Subcutaneous adipose tissue (tissue), 4 donors: ENCODE measurements around the gene SGCE. TPM values are rescaled to one million over a fixed set of nuclear protein-coding genes. Genes with fewer than 3 reads are reported as not detected.

ENCODE experiments used
- total RNA-seq, 4 donors: library from RNA; depleted of rRNA; stranded (reverse); fragments of >200 nt; gene quantifications; one replicate each; pipeline ENCODE4 v1.1.0, GENCODE V29; 2016
- TF ChIP-seq, protein P1 (sequence below): fragments of 450-650 bp; IDR thresholded peaks from one replicate; pipeline ENCODE4 v1.5.1; 2016; ENCODE audit warnings: low read depth, mild to moderate bottlenecking, control low read depth, antibody characterized with exemption, moderate library complexity

Gene SGCE
- total RNA-seq, 4 donors from 2014 or later, result 59.3 to 123 (median 108) TPM

DNA sequence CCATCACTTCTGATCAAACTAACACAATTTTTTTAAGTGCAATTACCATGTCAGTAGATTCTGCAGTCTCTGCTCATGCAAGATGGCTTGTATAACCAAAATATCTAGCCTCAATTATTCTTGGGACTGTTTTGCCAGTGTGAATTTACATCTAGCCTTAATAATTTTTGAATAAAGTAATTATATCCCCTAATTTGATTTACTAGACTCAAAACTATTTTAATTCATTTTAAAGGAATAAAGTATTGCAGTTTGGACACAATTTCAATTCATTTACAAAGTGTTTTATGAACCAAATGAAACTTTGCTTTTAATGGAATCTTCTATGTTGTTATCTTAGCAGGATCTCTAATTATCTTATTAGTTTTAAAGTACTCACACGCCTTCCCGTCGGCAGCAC is 55.7 kb downstream of the SGCE start:
- TF ChIP-seq, protein P1, sequence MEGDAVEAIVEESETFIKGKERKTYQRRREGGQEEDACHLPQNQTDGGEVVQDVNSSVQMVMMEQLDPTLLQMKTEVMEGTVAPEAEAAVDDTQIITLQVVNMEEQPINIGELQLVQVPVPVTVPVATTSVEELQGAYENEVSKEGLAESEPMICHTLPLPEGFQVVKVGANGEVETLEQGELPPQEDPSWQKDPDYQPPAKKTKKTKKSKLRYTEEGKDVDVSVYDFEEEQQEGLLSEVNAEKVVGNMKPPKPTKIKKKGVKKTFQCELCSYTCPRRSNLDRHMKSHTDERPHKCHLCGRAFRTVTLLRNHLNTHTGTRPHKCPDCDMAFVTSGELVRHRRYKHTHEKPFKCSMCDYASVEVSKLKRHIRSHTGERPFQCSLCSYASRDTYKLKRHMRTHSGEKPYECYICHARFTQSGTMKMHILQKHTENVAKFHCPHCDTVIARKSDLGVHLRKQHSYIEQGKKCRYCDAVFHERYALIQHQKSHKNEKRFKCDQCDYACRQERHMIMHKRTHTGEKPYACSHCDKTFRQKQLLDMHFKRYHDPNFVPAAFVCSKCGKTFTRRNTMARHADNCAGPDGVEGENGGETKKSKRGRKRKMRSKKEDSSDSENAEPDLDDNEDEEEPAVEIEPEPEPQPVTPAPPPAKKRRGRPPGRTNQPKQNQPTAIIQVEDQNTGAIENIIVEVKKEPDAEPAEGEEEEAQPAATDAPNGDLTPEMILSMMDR, result no peak

DNA sequence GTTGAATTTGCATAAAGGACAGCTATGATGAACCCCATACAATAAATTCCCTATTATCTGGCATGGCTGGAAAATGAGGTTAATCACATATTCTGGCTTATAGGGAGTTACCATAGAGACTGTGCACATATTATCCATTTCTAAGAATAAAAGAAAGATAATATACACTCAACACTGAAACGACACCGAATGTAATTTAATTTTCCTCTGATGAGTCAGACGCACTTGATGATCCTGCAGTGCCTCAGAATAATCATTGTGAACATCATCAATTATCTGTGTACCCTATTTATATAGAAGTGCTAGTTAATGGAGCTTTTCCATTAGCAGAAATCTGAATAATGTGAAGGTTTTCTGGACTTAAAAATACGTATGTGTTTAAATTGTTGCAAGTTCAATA is 60.2 kb downstream of the SGCE start:
- TF ChIP-seq, protein P1, result no peak

DNA sequence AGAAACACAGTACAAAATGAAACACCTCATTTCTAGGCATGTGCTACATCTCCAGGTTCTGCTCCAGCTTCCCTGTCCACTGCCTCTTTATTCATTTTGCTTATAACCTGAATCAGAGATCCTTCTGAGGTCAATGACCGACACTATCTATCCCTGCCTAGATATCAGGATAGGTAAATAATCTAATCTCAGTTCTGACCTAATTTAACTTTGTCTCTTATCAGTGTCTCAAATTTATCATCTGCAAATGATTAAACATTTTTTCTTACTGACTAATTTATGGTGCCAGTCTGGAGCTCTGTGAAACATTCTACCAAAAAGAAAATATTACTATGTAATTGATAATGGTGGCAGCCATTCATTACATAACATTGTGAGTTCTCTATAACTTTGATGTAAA is 61.1 kb downstream of the SGCE start:
- TF ChIP-seq, protein P1, result no peak

DNA sequence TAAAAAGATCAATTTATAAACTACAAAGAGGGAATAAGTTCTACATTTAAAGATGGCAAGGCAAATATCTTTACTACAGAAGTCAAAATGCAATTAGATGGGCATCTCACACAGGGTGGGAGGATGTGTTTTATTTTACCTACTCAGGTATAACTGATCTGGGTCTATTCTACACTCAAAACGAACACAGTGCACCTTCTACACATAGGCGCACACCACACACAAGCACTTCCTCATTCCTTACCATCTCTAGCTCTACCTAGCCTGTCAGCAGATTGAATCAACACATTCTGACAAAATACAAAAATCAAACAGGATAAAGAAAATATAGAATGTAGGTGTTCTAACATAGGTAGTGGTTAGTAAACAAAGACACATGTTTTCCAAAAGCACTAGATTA is 64.8 kb downstream of the SGCE start:
- TF ChIP-seq, protein P1, result no peak

DNA sequence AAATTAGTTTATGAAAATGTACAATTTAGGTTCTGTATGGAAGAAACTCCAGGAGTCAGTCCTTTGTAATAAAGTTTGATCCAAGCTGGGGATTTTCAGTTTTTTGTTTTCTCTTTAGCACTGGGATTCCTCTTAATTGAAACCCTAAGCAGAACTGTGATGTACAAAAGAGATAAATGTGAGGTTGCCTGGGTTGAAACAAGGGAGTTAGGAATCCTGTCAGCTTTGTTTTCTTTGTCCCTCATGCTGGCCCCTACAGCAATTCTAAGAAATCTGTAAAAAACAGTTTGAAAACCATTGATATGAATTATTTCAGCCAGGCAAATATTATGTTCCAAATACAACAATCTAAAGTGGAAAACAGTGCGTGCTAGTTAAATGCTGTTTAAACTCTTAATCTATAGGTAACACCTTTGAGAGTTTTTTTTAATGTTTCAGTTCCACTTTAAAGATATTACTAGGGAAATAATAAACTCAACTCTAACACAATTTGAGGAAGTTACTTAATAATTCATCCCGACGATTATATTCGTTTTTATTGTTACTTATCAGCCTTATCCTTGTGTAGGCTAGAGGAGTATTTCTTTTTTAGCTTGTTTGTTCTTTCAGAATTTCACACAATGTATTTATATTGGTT is 65.3 kb downstream of the SGCE start:
- TF ChIP-seq, protein P1, result no peak

DNA sequence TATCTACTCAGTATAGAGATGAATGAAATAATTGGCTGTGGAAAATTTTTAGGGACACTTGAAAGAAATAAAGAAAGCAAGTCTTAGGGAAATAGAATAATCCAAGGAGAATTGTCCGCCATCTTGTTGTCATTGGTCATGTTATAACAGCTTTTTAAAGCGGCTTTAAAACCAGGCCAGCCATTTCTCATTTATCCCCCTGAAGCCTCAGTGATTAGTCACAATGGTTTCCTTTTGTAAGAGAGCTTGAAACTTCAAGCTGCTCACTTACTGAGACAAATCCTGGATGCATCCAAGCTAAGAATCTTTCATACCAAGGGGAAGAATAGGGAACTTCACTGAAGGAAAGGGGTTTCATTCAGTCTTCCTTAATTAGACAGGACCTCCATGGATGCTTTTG is 67.9 kb downstream of the SGCE start:
- TF ChIP-seq, protein P1, result no peak

DNA sequence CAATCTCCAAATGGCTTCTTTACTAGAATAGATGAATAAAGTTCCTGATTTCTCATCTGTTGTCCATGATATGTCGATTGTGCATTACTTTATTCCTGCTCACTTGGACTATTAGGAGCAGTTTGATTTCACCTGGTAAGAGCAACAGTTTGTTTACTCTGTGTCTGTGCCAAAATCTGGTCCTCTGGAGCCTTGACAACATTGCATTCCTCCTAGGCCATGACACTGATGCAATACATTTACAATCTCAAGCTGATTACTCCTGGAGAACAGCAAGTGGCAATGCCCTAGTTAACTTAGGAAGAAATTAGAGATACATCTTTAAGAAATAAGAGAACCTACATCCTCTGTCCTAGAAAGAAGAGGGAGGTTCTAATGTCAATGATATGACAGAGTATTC is 71.8 kb downstream of the SGCE start:
- TF ChIP-seq, protein P1, result no peak
